Measurements from ENCODE around the gene MUC4. TPM values are rescaled to one million over a fixed set of nuclear protein-coding genes. Genes with fewer than 3 reads are reported as not detected.
"Not testable (repeated sequence)": the region's sequence is repeated elsewhere in the genome, so short reads cannot be mapped to it uniquely, and the experiment has no call there.

Gene MUC4
- polyA plus RNA-seq, 3 donors = not detected

- no peak overlapping the region for H2AFZ ChIP-seq (ENCODE audit: insufficient read depth, low read depth, low read length, poor library complexity, severe bottlenecking)
- no peak overlapping the region for H3K4me3 Mint-ChIP-seq
- no peak overlapping the region for H3K27ac ChIP-seq (ENCODE audit: low read depth in 1 of 2, low read length in 2 of 2)
- H3K79me2 ChIP-seq (ENCODE audit: insufficient read depth, low read length) = no peaks in the 10 kb centered on the region
- H3K36me3 Mint-ChIP-seq = no peaks in the 10 kb centered on the region
- H3K4me1 Mint-ChIP-seq = no peaks in the 10 kb centered on the region
- no peaks in the 10 kb centered on the region for H4K20me1 ChIP-seq (ENCODE audit: insufficient read depth, low read length)
- 90% methylated on average over 18 of the region's 18 CpGs for WGBS (ENCODE audit: insufficient coverage)
- H3K4me3 ChIP-seq (replicated peaks in 1 of 3; ENCODE audit: low read depth in 2 of 3, low read length in 3 of 3) = no peak overlapping the region
- no peaks in the 10 kb centered on the region for H3K9me3 Mint-ChIP-seq
- H3K36me3 ChIP-seq (replicated peaks in 1 of 2; ENCODE audit: control insufficient read depth in 1 of 2, insufficient read depth in 2 of 2, low read length in 2 of 2) = no peaks in the 10 kb centered on the region
- H3K9me3 ChIP-seq (replicated peaks in 1 of 2; ENCODE audit: control insufficient read depth in 1 of 2, insufficient read depth in 1 of 2, low read length in 2 of 2) = no peaks in the 10 kb centered on the region
- H3K27ac Mint-ChIP-seq = no peak overlapping the region
- TF ChIP-seq CTCF (IDR thresholded peaks at IDR 0.05) = no peak
- no peak for DNase-seq
- H3K27me3 ChIP-seq (ENCODE audit: control insufficient read depth in 2 of 2, insufficient read depth in 2 of 2, low read length in 2 of 2) = no peaks in the 10 kb centered on the region
- H3K4me2 ChIP-seq (replicated peaks; ENCODE audit: extremely low read depth, low read length, poor library complexity, severe bottlenecking) = no peak overlapping the region
- H3K9ac ChIP-seq (ENCODE audit: insufficient read depth, low read length, poor library complexity, severe bottlenecking) = no peak overlapping the region
- no peaks in the 10 kb centered on the region for H3K4me1 ChIP-seq (ENCODE audit: control insufficient read depth in 1 of 2, insufficient read depth in 2 of 2, low read length in 2 of 2)
- peaks cover 2 to 10% (median 5%) of the 10 kb centered on the region in 3 donors for H3K27me3 Mint-ChIP-seq (ENCODE audit: low read depth in 3 of 3)
- intact Hi-C loops (cut with micrococcal nuclease) = loop anchor here (1.0 kb wide), 1 partner anchor 16 kb away; no protein-coding TSS in a partner anchor
Measured at GRCh38 chr3:195729476-195730251, 82.1 kb downstream of the MUC4 start.

- intact Hi-C loops (cut with micrococcal nuclease) = loop anchor here in 1 of 2 donors (1.0 kb wide), 1 partner anchor 17 kb away; no protein-coding TSS in a partner anchor
- H3K27me3 ChIP-seq (ENCODE audit: control insufficient read depth in 2 of 2, insufficient read depth in 2 of 2, low read length in 2 of 2); H4K20me1 ChIP-seq (ENCODE audit: insufficient read depth, low read length); H3K9me3 Mint-ChIP-seq; H3K4me3 ChIP-seq (replicated peaks in 1 of 3; ENCODE audit: low read depth in 2 of 3, low read length in 3 of 3); H3K36me3 Mint-ChIP-seq; DNase-seq; H3K4me1 Mint-ChIP-seq; H3K79me2 ChIP-seq (ENCODE audit: insufficient read depth, low read length); H3K27ac Mint-ChIP-seq; H3K4me2 ChIP-seq (replicated peaks; ENCODE audit: extremely low read depth, low read length, poor library complexity, severe bottlenecking); H3K4me1 ChIP-seq (ENCODE audit: control insufficient read depth in 1 of 2, insufficient read depth in 2 of 2, low read length in 2 of 2); H3K9me3 ChIP-seq (replicated peaks in 1 of 2; ENCODE audit: control insufficient read depth in 1 of 2, insufficient read depth in 1 of 2, low read length in 2 of 2); H3K36me3 ChIP-seq (replicated peaks in 1 of 2; ENCODE audit: control insufficient read depth in 1 of 2, insufficient read depth in 2 of 2, low read length in 2 of 2); H3K4me3 Mint-ChIP-seq; H3K27me3 Mint-ChIP-seq (ENCODE audit: low read depth in 3 of 3); H3K27ac ChIP-seq (ENCODE audit: low read depth in 1 of 2, low read length in 2 of 2); H3K9ac ChIP-seq (ENCODE audit: insufficient read depth, low read length, poor library complexity, severe bottlenecking); H2AFZ ChIP-seq (ENCODE audit: insufficient read depth, low read depth, low read length, poor library complexity, severe bottlenecking): not testable (repeated sequence)
- no CpG with 5 or more reads among the region's 5 CpGs for WGBS (ENCODE audit: insufficient coverage)
Measured at GRCh38 chr3:195728789-195729188, 82.9 kb downstream of the MUC4 start.

All from CD14-positive monocyte (primary cell).